Measurements from ENCODE around the gene SLC36A3. TPM values are rescaled to one million over a fixed set of nuclear protein-coding genes. Genes with fewer than 3 reads are reported as not detected.
"Not testable (repeated sequence)": the region's sequence is repeated elsewhere in the genome, so short reads cannot be mapped to it uniquely, and the experiment has no call there.

The SLC36A3 gene
- total RNA-seq, 1 experiment from 2014 or later = not detected

- TF ChIP-seq, protein P1, sequence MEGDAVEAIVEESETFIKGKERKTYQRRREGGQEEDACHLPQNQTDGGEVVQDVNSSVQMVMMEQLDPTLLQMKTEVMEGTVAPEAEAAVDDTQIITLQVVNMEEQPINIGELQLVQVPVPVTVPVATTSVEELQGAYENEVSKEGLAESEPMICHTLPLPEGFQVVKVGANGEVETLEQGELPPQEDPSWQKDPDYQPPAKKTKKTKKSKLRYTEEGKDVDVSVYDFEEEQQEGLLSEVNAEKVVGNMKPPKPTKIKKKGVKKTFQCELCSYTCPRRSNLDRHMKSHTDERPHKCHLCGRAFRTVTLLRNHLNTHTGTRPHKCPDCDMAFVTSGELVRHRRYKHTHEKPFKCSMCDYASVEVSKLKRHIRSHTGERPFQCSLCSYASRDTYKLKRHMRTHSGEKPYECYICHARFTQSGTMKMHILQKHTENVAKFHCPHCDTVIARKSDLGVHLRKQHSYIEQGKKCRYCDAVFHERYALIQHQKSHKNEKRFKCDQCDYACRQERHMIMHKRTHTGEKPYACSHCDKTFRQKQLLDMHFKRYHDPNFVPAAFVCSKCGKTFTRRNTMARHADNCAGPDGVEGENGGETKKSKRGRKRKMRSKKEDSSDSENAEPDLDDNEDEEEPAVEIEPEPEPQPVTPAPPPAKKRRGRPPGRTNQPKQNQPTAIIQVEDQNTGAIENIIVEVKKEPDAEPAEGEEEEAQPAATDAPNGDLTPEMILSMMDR (IDR thresholded peaks at IDR 0.05; ENCODE audit: unreplicated experiment) = no peak
- Mint-ChIP-seq H3K9me3 (ENCODE audit: unreplicated experiment) (no peaks in the 10 kb centered on the region), H3K27ac (ENCODE audit: low read depth, unreplicated experiment) (no peak overlapping the region), H3K27me3 (ENCODE audit: insufficient read depth, unreplicated experiment) (no peaks in the 10 kb centered on the region), H3K36me3 (ENCODE audit: insufficient read depth, unreplicated experiment) (no peaks in the 10 kb centered on the region), H3K4me1 (ENCODE audit: insufficient read depth, unreplicated experiment) (no peaks in the 10 kb centered on the region), H3K4me3 (ENCODE audit: unreplicated experiment) (no peak overlapping the region)
- DNase-seq (ENCODE audit: unreplicated experiment) = no peak
- POLR2A ChIA-PET = interaction anchor here (0.6 kb wide), 1 partner anchor 535 kb away, joined by 4 read pairs; no protein-coding TSS in a partner anchor
- CTCF ChIA-PET = interaction anchor here (1.4 to 10.1 kb wide), 5 partner anchors 11 to 127 kb away, joined by 5 to 338 read pairs (median 70); no protein-coding TSS in a partner anchor
- BruUV-seq (replicated peaks) = no TSS peak
- intact Hi-C loops (cut with micrococcal nuclease) = no loop called here
Measured at GRCh38 chr5:151243127-151243526, 60.4 kb downstream of the SLC36A3 start.

- Mint-ChIP-seq H3K27me3 (ENCODE audit: insufficient read depth, unreplicated experiment) (no peaks in the 10 kb centered on the region), H3K4me1 (ENCODE audit: insufficient read depth, unreplicated experiment) (no peaks in the 10 kb centered on the region), H3K9me3 (ENCODE audit: unreplicated experiment) (no peaks in the 10 kb centered on the region), H3K27ac (ENCODE audit: low read depth, unreplicated experiment) (no peak overlapping the region), H3K36me3 (ENCODE audit: insufficient read depth, unreplicated experiment) (no peaks in the 10 kb centered on the region), H3K4me3 (ENCODE audit: unreplicated experiment) (no peak overlapping the region)
- ChIA-PET CTCF (interaction anchor here (0.6 to 10.1 kb wide), 17 partner anchors 10 to 257 kb away, joined by 3 to 338 read pairs (median 6); partner anchors contain the start of genes CCDC69 and GM2A), POLR2A (interaction anchor here (0.5 to 1.6 kb wide), 3 partner anchors 12 to 160 kb away, joined by 3 read pairs; partner anchors contain the start of genes GM2A and TNIP1)
- no TSS peak for BruUV-seq (replicated peaks)
- no peak for DNase-seq (ENCODE audit: unreplicated experiment)
- TF ChIP-seq, protein P1 (IDR thresholded peaks at IDR 0.05; ENCODE audit: unreplicated experiment) = no peak
- intact Hi-C loops (cut with micrococcal nuclease) = no loop called here
Measured at GRCh38 chr5:151240924-151241635, 62.5 kb downstream of the SLC36A3 start.

DNA sequence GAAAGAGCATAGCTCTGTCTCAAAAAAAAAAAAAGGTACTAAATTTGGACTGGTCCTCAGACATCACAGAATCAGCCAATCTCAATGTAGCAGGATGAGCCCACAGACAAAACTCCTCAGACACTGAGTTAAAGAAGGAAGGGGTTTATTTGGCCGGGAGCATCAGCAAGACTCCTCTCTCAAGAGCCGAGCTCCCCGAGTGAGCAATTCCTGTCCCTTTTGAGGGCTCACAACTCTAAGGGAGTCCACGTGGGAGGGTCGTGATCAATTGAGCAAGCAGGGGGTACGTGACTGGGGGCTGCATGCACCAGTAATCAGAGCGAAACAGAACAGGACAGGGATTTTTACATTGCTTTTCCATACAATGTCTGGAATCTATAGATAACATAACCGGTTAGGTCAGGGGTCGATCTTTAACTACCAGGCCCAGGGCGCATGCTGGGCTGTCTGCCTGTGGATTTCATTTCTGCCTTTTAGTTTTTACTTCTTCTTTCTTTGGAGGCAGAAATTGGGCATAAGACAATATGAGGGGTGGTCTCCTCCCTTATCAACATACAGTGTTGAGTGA, 63.2 kb downstream of the SLC36A3 start:
- intact Hi-C loops (cut with micrococcal nuclease); H3K27ac Mint-ChIP-seq (ENCODE audit: low read depth, unreplicated experiment): not testable (repeated sequence)

DNA sequence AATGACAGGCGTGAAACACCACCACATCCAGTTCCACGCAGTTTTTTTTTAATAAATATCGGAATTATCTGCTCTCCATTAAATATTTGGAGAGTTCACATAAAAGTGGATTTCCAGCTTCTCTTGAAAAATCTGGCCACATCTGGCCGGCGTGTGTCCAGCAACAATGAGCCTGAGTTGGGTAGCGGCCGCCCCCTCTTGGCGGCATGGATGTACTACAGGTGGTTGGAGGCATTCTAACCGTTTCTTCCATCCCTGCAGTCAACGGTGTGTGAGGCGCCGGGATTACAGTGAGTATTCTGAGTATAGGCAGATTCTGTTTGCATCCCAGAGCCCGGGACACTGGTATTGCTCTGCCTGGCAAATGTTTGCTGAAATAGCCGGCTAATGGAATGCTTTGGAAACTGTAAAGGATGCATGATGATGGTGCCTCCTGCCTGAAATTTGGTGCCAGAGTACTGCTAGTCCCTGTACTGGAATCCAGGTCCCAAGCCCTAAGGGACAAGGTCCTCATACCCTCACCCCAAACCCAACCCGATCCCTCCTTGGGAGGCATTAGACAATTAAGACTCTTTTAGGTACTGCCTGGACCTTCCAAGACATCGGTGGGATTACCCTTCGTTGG, 64.2 kb downstream of the SLC36A3 start:
- peak; percentile 83 for DNase-seq (ENCODE audit: unreplicated experiment)
- intact Hi-C loops (cut with micrococcal nuclease) = loop anchor here (1.0 kb wide), 4 partner anchors 74 to 237 kb away; no protein-coding TSS in a partner anchor
- Mint-ChIP-seq H3K9me3 (ENCODE audit: unreplicated experiment) (no peaks in the 10 kb centered on the region), H3K27ac (ENCODE audit: low read depth, unreplicated experiment) (peak overlapping the region; percentile 20), H3K4me3 (ENCODE audit: unreplicated experiment) (no peak overlapping the region), H3K27me3 (ENCODE audit: insufficient read depth, unreplicated experiment) (no peaks in the 10 kb centered on the region), H3K36me3 (ENCODE audit: insufficient read depth, unreplicated experiment) (no peaks in the 10 kb centered on the region), H3K4me1 (ENCODE audit: insufficient read depth, unreplicated experiment) (peaks cover 4% of the 10 kb centered on the region)
- no TSS peak for BruUV-seq (replicated peaks)
- TF ChIP-seq, protein P1 (IDR thresholded peaks at IDR 0.05; ENCODE audit: unreplicated experiment) = peak; percentile 98
- CTCF ChIA-PET = interaction anchor here (0.5 to 10.1 kb wide), 67 partner anchors 9 to 666 kb away, joined by 3 to 338 read pairs (median 4); partner anchors contain the start of genes CCDC69 and GM2A
- POLR2A ChIA-PET = interaction anchor here (0.7 to 2.0 kb wide), 6 partner anchors 12 to 113 kb away, joined by 3 to 13 read pairs (median 6); partner anchors contain the start of genes CCDC69 and GM2A

More for the DNA sequence above, 63.2 kb downstream of the SLC36A3 start:
- not testable (repeated sequence) for H3K4me1 Mint-ChIP-seq (ENCODE audit: insufficient read depth, unreplicated experiment); H3K4me3 Mint-ChIP-seq (ENCODE audit: unreplicated experiment); H3K27me3 Mint-ChIP-seq (ENCODE audit: insufficient read depth, unreplicated experiment); BruUV-seq (replicated peaks); H3K9me3 Mint-ChIP-seq (ENCODE audit: unreplicated experiment); DNase-seq (ENCODE audit: unreplicated experiment); H3K36me3 Mint-ChIP-seq (ENCODE audit: insufficient read depth, unreplicated experiment)
- ChIA-PET CTCF (interaction anchor here (0.5 to 10.1 kb wide), 24 partner anchors 11 to 550 kb away, joined by 3 to 338 read pairs (median 6); partner anchors contain the start of genes CCDC69 and GM2A), POLR2A (interaction anchor here (0.5 to 1.6 kb wide), 2 partner anchors 12 to 160 kb away, joined by 3 read pairs; partner anchors contain the start of genes GM2A and TNIP1)
